Keratinocyte (primary cell): ENCODE data around the gene CRTAP. TPM values are rescaled to one million over a fixed set of nuclear protein-coding genes. Genes with fewer than 3 reads are reported as not detected.
"Not testable (repeated sequence)": the region's sequence is repeated elsewhere in the genome, so short reads cannot be mapped to it uniquely, and the experiment has no call there.

Experiments
- DNase-seq: peaks from one replicate; pipeline ENCODE4 v3.0.0-alpha.2; 2011; ENCODE audit warnings: low read depth, missing footprints, low spot score
- FAIRE-seq: peaks from 2 replicates; lab custom pipeline; 2011; peaks lifted over from hg19 to GRCh38; lab: Jason Lieb, UNC
- H2AFZ ChIP-seq: 2 replicates; pipeline ENCODE4 v1.6.0; 2012; ENCODE audit warnings: low read length, control low read depth, inconsistent platforms; ENCODE audit not compliant: control insufficient read depth
- H3K27ac ChIP-seq: 2 replicates; pipeline ENCODE4 v1.5.1; 2011; ENCODE audit warnings: low read length; ENCODE audit not compliant: control insufficient read depth, insufficient read depth
- H3K27me3 ChIP-seq: 3 replicates; pipeline ENCODE4 v1.6.0; 2011; ENCODE audit warnings: low read length; ENCODE audit not compliant: control insufficient read depth, insufficient read depth; ENCODE audit errors: extremely low read depth
- H3K36me3 ChIP-seq, 2 experiments: 2 replicates in 1 of 2; 3 replicates in 1 of 2; pipeline ENCODE4 v1.5.1; 2011; ENCODE audit warnings: low read length in 2 of 2, mild to moderate bottlenecking in 1 of 2; ENCODE audit not compliant: control insufficient read depth in 2 of 2, insufficient read depth in 2 of 2; ENCODE audit errors: extremely low read depth in 1 of 2
- H3K4me1 ChIP-seq: 3 replicates; pipeline ENCODE4 v1.5.1; 2011; ENCODE audit warnings: low read length; ENCODE audit not compliant: control insufficient read depth, insufficient read depth; ENCODE audit errors: extremely low read depth
- H3K4me2 ChIP-seq: 3 replicates; pipeline ENCODE4 v1.6.0; 2011; ENCODE audit warnings: low read depth, low read length; ENCODE audit not compliant: control insufficient read depth, insufficient read depth; ENCODE audit errors: extremely low read depth
- H3K4me3 ChIP-seq, 3 experiments: fragments of 200-600 bp in 1 of 3; sonication (generic) in 1 of 3; 2 replicates in 2 of 3; 3 replicates in 1 of 3; pipeline ENCODE4 v1.5.1; 2011 to 2016; ENCODE audit warnings: low read length in 3 of 3, mild to moderate bottlenecking in 3 of 3, control low read depth in 2 of 3, inconsistent platforms in 1 of 3, low read depth in 1 of 3, mixed read lengths in 1 of 3, mixed run types in 1 of 3, moderate library complexity in 1 of 3; ENCODE audit not compliant: control insufficient read depth in 2 of 3, insufficient read depth in 2 of 3; ENCODE audit errors: extremely low read depth in 1 of 3
- H3K79me2 ChIP-seq: 2 replicates; pipeline ENCODE4 v1.6.0; 2012; ENCODE audit warnings: low read length; ENCODE audit not compliant: control insufficient read depth, insufficient read depth
- H3K9ac ChIP-seq: 3 replicates; pipeline ENCODE4 v1.6.0; 2011; ENCODE audit warnings: low read length; ENCODE audit not compliant: control insufficient read depth, insufficient read depth; ENCODE audit errors: extremely low read depth
- H3K9me1 ChIP-seq: 3 replicates; pipeline ENCODE4 v1.6.0; 2011; ENCODE audit warnings: low read length; ENCODE audit not compliant: control insufficient read depth, insufficient read depth; ENCODE audit errors: extremely low read depth
- H3K9me3 ChIP-seq: 2 replicates; pipeline ENCODE4 v1.5.1; 2012; ENCODE audit warnings: low read depth, low read length; ENCODE audit not compliant: control insufficient read depth
- H4K20me1 ChIP-seq: 3 replicates; pipeline ENCODE4 v1.6.0; 2011; ENCODE audit warnings: low read length; ENCODE audit not compliant: control insufficient read depth, insufficient read depth; ENCODE audit errors: extremely low read depth
- CTCF ChIP-seq, 3 experiments: IDR thresholded peaks in 1 of 3; conservative IDR thresholded peaks in 1 of 3; optimal IDR thresholded peaks in 1 of 3; 2 replicates in 2 of 3; 3 replicates in 1 of 3; pipeline versions ENCODE3 to v1.5.1; 2011; ENCODE audit warnings: low read length in 3 of 3, mild to moderate bottlenecking in 3 of 3, moderate library complexity in 2 of 3, control low read depth in 1 of 3, inconsistent platforms in 1 of 3; ENCODE audit not compliant: insufficient read depth in 2 of 3; ENCODE audit errors: extremely low read depth in 1 of 3
- EZH2 ChIP-seq: IDR thresholded peaks from one replicate; pipeline ENCODE4 v1.6.1; 2012; ENCODE audit warnings: inconsistent platforms, mild to moderate bottlenecking, low read length, moderate library complexity
- dilution Hi-C: fragments of 300-500 bp; cut with MboI; formaldehyde crosslinking; loops from one replicate; pipeline ENCODE4 v1.7.0; 2020; ENCODE audit warnings: low sequenced_read_pairs; ENCODE audit not compliant: extremely low pct_ligation_motif_present
- polyA plus RNA-seq, 5 experiments: library from polyadenylated mRNA; depleted of rRNA in 3 of 5; stranded (reverse) in 3 of 5; stranded (forward) in 1 of 5; unstranded in 1 of 5; fragments of >200 nt; gene quantifications; 1 replicate in 1 of 5; 2 replicates in 3 of 5; 3 replicates in 1 of 5; pipeline versions ENCODE4 v1.2.1 to v1.2.3, GENCODE V29; 2011 to 2012; ENCODE audit warnings: missing spikeins in 2 of 5, low read depth in 1 of 5, low replicate concordance in 1 of 5

CRTAP gene
- polyA plus RNA-seq, 1 donor (not counting 4 experiments of a cell fraction or from before 2014, with no cell fraction given): 170 TPM

GRCh38 chr3:33159981-33160380 is 46.2 kb downstream of the CRTAP start:
- H3K9me3 ChIP-seq: no peaks in the 10 kb centered on the region
- H3K4me3 ChIP-seq: no peak overlapping the region
- no peaks in the 10 kb centered on the region for H3K9me1 ChIP-seq
- no peak overlapping the region for H3K9ac ChIP-seq
- no peaks in the 10 kb centered on the region for H4K20me1 ChIP-seq
- H3K36me3 ChIP-seq: no peaks in the 10 kb centered on the region
- H3K4me1 ChIP-seq: peaks cover 2% of the 10 kb centered on the region
- dilution Hi-C loops: no loop called here
- no peak overlapping the region for H2AFZ ChIP-seq
- DNase-seq (no peak), FAIRE-seq (no peak)
- TF ChIP-seq EZH2 (no peak), CTCF (optimal IDR thresholded peaks at IDR 0.05 in 1 of 3, IDR thresholded peaks at IDR 0.05 in 1 of 3, conservative IDR thresholded peaks at IDR 0.05 in 1 of 3; ENCODE audit: extremely low read depth in 1 of 3, insufficient read depth in 2 of 3, low read length in 3 of 3) (no peak)
- H3K4me2 ChIP-seq: no peak overlapping the region
- H3K79me2 ChIP-seq: no peaks in the 10 kb centered on the region
- peaks cover 3% of the 10 kb centered on the region for H3K27me3 ChIP-seq
- no peak overlapping the region for H3K27ac ChIP-seq

- H2AFZ ChIP-seq, H3K4me3 ChIP-seq, H4K20me1 ChIP-seq, H3K4me1 ChIP-seq, H3K4me2 ChIP-seq, dilution Hi-C loops, H3K27me3 ChIP-seq, H3K79me2 ChIP-seq, H3K9me3 ChIP-seq, H3K36me3 ChIP-seq, FAIRE-seq, H3K9ac ChIP-seq, H3K9me1 ChIP-seq, H3K27ac ChIP-seq, DNase-seq: not testable (repeated sequence)
Observed at GRCh38 chr3:33162621-33163020, 48.8 kb downstream of the CRTAP start.

GRCh38 chr3:33165372-33165771 is 51.6 kb downstream of the CRTAP start:
- Histone ChIP-seq H4K20me1 (no peaks in the 10 kb centered on the region), H2AFZ (no peak overlapping the region), H3K27me3 (peaks cover 1% of the 10 kb centered on the region), H3K9ac (no peak overlapping the region), H3K4me1 (no peaks in the 10 kb centered on the region), H3K79me2 (no peaks in the 10 kb centered on the region), H3K27ac (no peak overlapping the region), H3K9me1 (no peaks in the 10 kb centered on the region), H3K36me3 (no peaks in the 10 kb centered on the region), H3K4me3 (no peak overlapping the region), H3K9me3 (no peaks in the 10 kb centered on the region), H3K4me2 (no peak overlapping the region)
- no peak for TF ChIP-seq EZH2
- no peak for TF ChIP-seq CTCF (optimal IDR thresholded peaks at IDR 0.05 in 1 of 3, IDR thresholded peaks at IDR 0.05 in 1 of 3, conservative IDR thresholded peaks at IDR 0.05 in 1 of 3; ENCODE audit: extremely low read depth in 1 of 3, insufficient read depth in 2 of 3, low read length in 3 of 3)
- no peak for DNase-seq
- dilution Hi-C loops: no loop called here
- no peak for FAIRE-seq
